HepG2 (cell line): ENCODE results near the gene GFRA4. TPM values are rescaled to one million over a fixed set of nuclear protein-coding genes. Genes with fewer than 3 reads are reported as not detected.

ENCODE experiments used
- ATAC-seq: fragments of 200-7000 bp; cut with Tn5 transposase; 3 replicates; pipeline ENCODE4 v1.9.1; 2020; ENCODE audit warnings: mild to moderate bottlenecking, moderate library complexity
- BruUV-seq: library from RNA; stranded (reverse); fragments of 400-500 nt; replicated peaks from 2 replicates; lab custom pipeline; 2021; lab: Mats Ljungman, UMichigan
- CTCF ChIA-PET: fragments of 300-600 bp; formaldehyde crosslinking; extraction: SDS; loops from one replicate; lab custom pipeline; 2021; ENCODE audit warnings: low total read pairs, inconsistent platforms, low intra/inter-chr PET ratio; lab: Yijun Ruan, JAX
- POLR2A ChIA-PET: fragments of 350-600 bp; sonication (Branson Sonifier 250); formaldehyde crosslinking; loops from one replicate; lab custom pipeline; 2020; ENCODE audit warnings: antibody characterized with exemption, inconsistent platforms; lab: Yijun Ruan, JAX
- DNase-seq: peaks from one replicate; pipeline ENCODE4 v3.0.0-alpha.2; 2015; ENCODE audit warnings: low spot score
- FAIRE-seq: peaks from 3 replicates; lab custom pipeline; 2011; peaks lifted over from hg19 to GRCh38; lab: Jason Lieb, UNC
- H2AFZ ChIP-seq: one replicate; pipeline ENCODE4 v1.6.1; 2011; ENCODE audit warnings: low read length, inconsistent platforms
- H3K27ac ChIP-seq: fragments of 300-600 bp; 3 replicates; pipeline ENCODE4 v1.8.0; 2011; ENCODE audit warnings: mixed run types, mild to moderate bottlenecking, mixed read lengths, low read length, inconsistent platforms; ENCODE audit not compliant: insufficient read depth; ENCODE audit errors: extremely low read length
- H3K27me3 ChIP-seq, 2 experiments: fragments of 200-600 bp in 1 of 2; 2 replicates in 1 of 2; 3 replicates in 1 of 2; pipeline versions ENCODE4 v1.6.0 to v1.8.0; 2011; ENCODE audit warnings: low read length in 2 of 2, mild to moderate bottlenecking in 2 of 2, moderate library complexity in 2 of 2, inconsistent platforms in 1 of 2; ENCODE audit not compliant: insufficient read depth in 2 of 2, control insufficient read depth in 1 of 2
- H3K36me3 ChIP-seq, 2 experiments: fragments of 200-600 bp in 1 of 2; replicated peaks in 1 of 2; 2 replicates in 1 of 2; 3 replicates in 1 of 2; pipeline versions ENCODE4 v1.5.1 to v1.8.0; 2011; ENCODE audit warnings: low read length in 2 of 2, inconsistent platforms in 1 of 2; ENCODE audit not compliant: insufficient read depth in 2 of 2, control insufficient read depth in 1 of 2
- H3K4me1 ChIP-seq: 2 replicates; pipeline ENCODE4 v1.5.1; 2012; ENCODE audit warnings: low read length, inconsistent platforms; ENCODE audit not compliant: insufficient read depth
- H3K4me2 ChIP-seq: 2 replicates; pipeline ENCODE4 v1.6.0; 2011; ENCODE audit warnings: low read depth, low read length, inconsistent platforms
- H3K4me3 ChIP-seq, 3 experiments: fragments of 200-600 bp in 1 of 3; sonication (generic), shearing (Covaris generic) in 1 of 3; replicated peaks in 1 of 3; 2 replicates each; pipeline ENCODE4 v1.5.1; 2011 to 2016; ENCODE audit warnings: low read length in 3 of 3, inconsistent platforms in 2 of 3, low read depth in 2 of 3, mild to moderate bottlenecking in 2 of 3, control low read depth in 1 of 3, mixed read lengths in 1 of 3; ENCODE audit not compliant: insufficient read depth in 1 of 3
- H3K79me2 ChIP-seq: one replicate; pipeline ENCODE4 v1.6.1; 2011; ENCODE audit warnings: low read length, inconsistent platforms; ENCODE audit not compliant: insufficient read depth
- H3K9ac ChIP-seq: 2 replicates; pipeline ENCODE4 v1.6.0; 2011; ENCODE audit warnings: mild to moderate bottlenecking, low read depth, low read length, inconsistent platforms; ENCODE audit not compliant: insufficient read depth
- H3K9me3 ChIP-seq: 2 replicates; pipeline ENCODE4 v1.5.1; 2012; ENCODE audit warnings: mild to moderate bottlenecking, low read length
- H4K20me1 ChIP-seq: 2 replicates; pipeline ENCODE4 v1.6.0; 2011; ENCODE audit warnings: inconsistent platforms, mild to moderate bottlenecking, low read length, moderate library complexity; ENCODE audit not compliant: insufficient read depth
- CEBPB ChIP-seq: IDR thresholded peaks from 2 replicates; pipeline ENCODE4 v1.6.1; 2011; ENCODE audit warnings: low read depth, low read length, improper control_type of control experiment, borderline replicate concordance
- CEBPG ChIP-seq: IDR thresholded peaks from 2 replicates; pipeline ENCODE4 v1.6.1; 2016
- REST ChIP-seq, 2 experiments: IDR thresholded peaks; 2 replicates each; pipeline ENCODE4 v1.6.1; 2011 to 2012; ENCODE audit warnings: low read length in 2 of 2, borderline replicate concordance in 1 of 2, low read depth in 1 of 2, mild to moderate bottlenecking in 1 of 2, moderate library complexity in 1 of 2
- WGBS: methylation state at CpG from one replicate; pipeline ENCODE4 v1.1.6; 2017; ENCODE audit warnings: low lambda C conversion rate; 5-methylcytosine and 5-hydroxymethylcytosine counted together
- in situ Hi-C: cut with HindIII; loops from 2 replicates; pipeline ENCODE4 v1.10.0; 2017; ENCODE audit warnings: low pct_unique_long_range_greater_than_20kb; ENCODE audit not compliant: extremely low pct_ligation_motif_present
- intact Hi-C: fragments of 100-400 bp; cut with micrococcal nuclease; formaldehyde crosslinking; loops from one replicate; pipeline ENCODE4 v1.10.0; 2022; ENCODE audit not compliant: unreplicated experiment
- polyA plus RNA-seq, 8 experiments: library from polyadenylated mRNA; depleted of rRNA in 3 of 8; stranded (reverse) in 7 of 8; unstranded in 1 of 8; fragments of >200 nt; fragmentation: Illumina TruSeq in 4 of 8; extraction: Trizol in 4 of 8; gene quantifications; 2 replicates each; pipeline versions ENCODE4 v1.2.1 to v1.2.3, GENCODE V29; 2011 to 2016; ENCODE audit warnings: low read depth in 4 of 8, missing spikeins in 1 of 8, mixed read lengths in 1 of 8; ENCODE audit not compliant: insufficient read depth in 1 of 8
- total RNA-seq, 5 experiments: library from RNA; depleted of rRNA; stranded (reverse); fragments of >200 nt; fragmentation: Illumina TruSeq; extraction: Trizol; gene quantifications; 2 replicates each; pipeline ENCODE4 v1.2.3, GENCODE V29; 2016; ENCODE audit warnings: low read depth in 1 of 5
- TF ChIP-seq, protein P1 (sequence below): sonication (generic); formaldehyde crosslinking; IDR thresholded peaks from 2 replicates; pipeline ENCODE4 v1.5.0; 2020; ENCODE audit warnings: missing genetic modification reagents
- TF ChIP-seq, protein P2 (sequence below): sonication (generic); formaldehyde crosslinking; IDR thresholded peaks from 2 replicates; pipeline ENCODE4 v1.8.1; 2022; ENCODE audit warnings: low read depth, mild to moderate bottlenecking, missing genetic modification reagents

GFRA4 gene
- total and polyA plus RNA-seq, 2 of the 13 experiments (the other 11 are each of a cell fraction or from before 2014, with no cell fraction given): not detected

GRCh38 chr20:3712279-3712873, 49.2 kb upstream of the GFRA4 start, which contains the start of gene SIGLEC1 (continued):
- TF ChIP-seq, protein P1, sequence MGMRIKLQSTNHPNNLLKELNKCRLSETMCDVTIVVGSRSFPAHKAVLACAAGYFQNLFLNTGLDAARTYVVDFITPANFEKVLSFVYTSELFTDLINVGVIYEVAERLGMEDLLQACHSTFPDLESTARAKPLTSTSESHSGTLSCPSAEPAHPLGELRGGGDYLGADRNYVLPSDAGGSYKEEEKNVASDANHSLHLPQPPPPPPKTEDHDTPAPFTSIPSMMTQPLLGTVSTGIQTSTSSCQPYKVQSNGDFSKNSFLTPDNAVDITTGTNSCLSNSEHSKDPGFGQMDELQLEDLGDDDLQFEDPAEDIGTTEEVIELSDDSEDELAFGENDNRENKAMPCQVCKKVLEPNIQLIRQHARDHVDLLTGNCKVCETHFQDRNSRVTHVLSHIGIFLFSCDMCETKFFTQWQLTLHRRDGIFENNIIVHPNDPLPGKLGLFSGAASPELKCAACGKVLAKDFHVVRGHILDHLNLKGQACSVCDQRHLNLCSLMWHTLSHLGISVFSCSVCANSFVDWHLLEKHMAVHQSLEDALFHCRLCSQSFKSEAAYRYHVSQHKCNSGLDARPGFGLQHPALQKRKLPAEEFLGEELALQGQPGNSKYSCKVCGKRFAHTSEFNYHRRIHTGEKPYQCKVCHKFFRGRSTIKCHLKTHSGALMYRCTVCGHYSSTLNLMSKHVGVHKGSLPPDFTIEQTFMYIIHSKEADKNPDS: no peak
- peak; percentile 59 for TF ChIP-seq CEBPG (CRISPR knock-in tag)
- TF ChIP-seq CEBPB: peak; percentile 94
- TF ChIP-seq, all 625 proteins: peak for 2

DNA sequence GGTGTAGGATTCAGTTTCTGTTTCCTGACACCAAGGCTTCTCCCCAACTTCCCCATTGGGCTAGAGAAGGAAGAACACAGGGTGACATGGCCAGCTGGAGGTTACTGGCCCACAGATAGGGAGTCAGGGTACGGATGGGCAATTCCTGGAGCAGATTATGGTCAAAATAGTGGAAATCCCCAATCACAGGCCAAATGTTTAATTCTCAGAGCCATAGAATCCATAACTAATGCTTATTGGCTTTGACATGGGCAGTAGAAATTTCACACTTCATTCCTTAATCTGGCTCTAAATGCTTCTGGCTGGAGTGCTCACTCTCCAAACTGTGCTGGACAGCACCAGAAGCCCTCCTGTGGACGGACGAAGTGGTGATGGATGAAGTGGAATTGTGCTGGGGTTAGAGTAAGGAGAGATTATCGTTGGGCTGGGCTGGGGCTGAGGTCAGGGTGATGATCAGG, 48.3 kb upstream of the GFRA4 start:
- peaks cover 7 to 38% of the 10 kb centered on the region in 2 experiments for H3K27me3 ChIP-seq
- in situ Hi-C loops (loop anchor here (5.0 kb wide), 1 partner anchor 34 kb away; no protein-coding TSS in a partner anchor), intact Hi-C loops (loop anchor here (1.0 kb wide), 1 partner anchor 35 kb away; no protein-coding TSS in a partner anchor)
- no peak for ATAC-seq
- H3K9me3 ChIP-seq: no peaks in the 10 kb centered on the region
- H2AFZ ChIP-seq: no peak overlapping the region
- H3K4me2 ChIP-seq: no peak overlapping the region
- no peak for DNase-seq
- no peak for FAIRE-seq
- ChIA-PET POLR2A (interaction anchor here (0.7 to 1.4 kb wide), 3 partner anchors 34 to 56 kb away, joined by 3 to 4 read pairs (median 3); partner anchors contain the start of gene ADISSP), CTCF (interaction anchor here (0.8 to 5.4 kb wide), 4 partner anchors 34 to 148 kb away, joined by 4 to 65 read pairs (median 6); no protein-coding TSS in a partner anchor)
- BruUV-seq: no TSS peak
- peak in 1 of 2 experiments; percentile 63; a peak in 2 of 4 replicates for TF ChIP-seq REST (IDR thresholded peaks at IDR 0.05; ENCODE audit: borderline replicate concordance in 1 of 2, low read depth in 1 of 2, low read length in 2 of 2)
- TF ChIP-seq, protein P2, sequence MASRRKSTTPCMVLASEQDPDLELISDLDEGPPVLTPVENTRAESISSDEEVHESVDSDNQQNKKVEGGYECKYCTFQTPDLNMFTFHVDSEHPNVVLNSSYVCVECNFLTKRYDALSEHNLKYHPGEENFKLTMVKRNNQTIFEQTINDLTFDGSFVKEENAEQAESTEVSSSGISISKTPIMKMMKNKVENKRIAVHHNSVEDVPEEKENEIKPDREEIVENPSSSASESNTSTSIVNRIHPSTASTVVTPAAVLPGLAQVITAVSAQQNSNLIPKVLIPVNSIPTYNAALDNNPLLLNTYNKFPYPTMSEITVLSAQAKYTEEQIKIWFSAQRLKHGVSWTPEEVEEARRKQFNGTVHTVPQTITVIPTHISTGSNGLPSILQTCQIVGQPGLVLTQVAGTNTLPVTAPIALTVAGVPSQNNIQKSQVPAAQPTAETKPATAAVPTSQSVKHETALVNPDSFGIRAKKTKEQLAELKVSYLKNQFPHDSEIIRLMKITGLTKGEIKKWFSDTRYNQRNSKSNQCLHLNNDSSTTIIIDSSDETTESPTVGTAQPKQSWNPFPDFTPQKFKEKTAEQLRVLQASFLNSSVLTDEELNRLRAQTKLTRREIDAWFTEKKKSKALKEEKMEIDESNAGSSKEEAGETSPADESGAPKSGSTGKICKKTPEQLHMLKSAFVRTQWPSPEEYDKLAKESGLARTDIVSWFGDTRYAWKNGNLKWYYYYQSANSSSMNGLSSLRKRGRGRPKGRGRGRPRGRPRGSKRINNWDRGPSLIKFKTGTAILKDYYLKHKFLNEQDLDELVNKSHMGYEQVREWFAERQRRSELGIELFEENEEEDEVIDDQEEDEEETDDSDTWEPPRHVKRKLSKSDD (CRISPR knock-in tag): no peak
- H3K4me3 ChIP-seq: no peak overlapping the region
- 21% methylated on average over 4 of the region's 4 CpGs for WGBS
- H3K36me3 ChIP-seq: no peaks in the 10 kb centered on the region
- no peak overlapping the region for H3K9ac ChIP-seq
- no peak overlapping the region for H3K27ac ChIP-seq
- no peaks in the 10 kb centered on the region for H3K79me2 ChIP-seq
- no peaks in the 10 kb centered on the region for H4K20me1 ChIP-seq
- no peaks in the 10 kb centered on the region for H3K4me1 ChIP-seq
